Endothelial cell of umbilical vein (primary cell): ENCODE data around the gene SLC26A11. TPM values are rescaled to one million over a fixed set of nuclear protein-coding genes. Genes with fewer than 3 reads are reported as not detected.

Experiments
- BruUV-seq: library from RNA; stranded (reverse); fragments of 400-500 nt; replicated peaks from 2 replicates; lab custom pipeline; 2021; lab: Mats Ljungman, UMichigan
- CTCF ChIA-PET: fragments of 300-600, 350-600 bp; sonication (Branson Sonifier 250); formaldehyde crosslinking; loops from one replicate; lab custom pipeline; 2021; ENCODE audit warnings: antibody characterized with exemption, inconsistent platforms; lab: Charles Lee
- POLR2A ChIA-PET: fragments of 300-600, 350-600 bp; sonication (Branson Sonifier 250); formaldehyde crosslinking; loops from one replicate; lab custom pipeline; 2021; ENCODE audit warnings: antibody characterized with exemption, inconsistent platforms; lab: Charles Lee
- DNase-seq: peaks from one replicate; pipeline ENCODE4 v3.0.0-alpha.2; 2011; ENCODE audit warnings: low read depth, low spot score
- FAIRE-seq: peaks from 2 replicates; lab custom pipeline; 2011; peaks lifted over from hg19 to GRCh38; lab: Jason Lieb, UNC
- H2AFZ ChIP-seq: 2 replicates; pipeline ENCODE4 v1.6.0; 2012; ENCODE audit warnings: low read depth, low read length, control low read depth, inconsistent platforms
- H3K27ac ChIP-seq: 2 replicates; pipeline ENCODE4 v1.5.1; 2011; ENCODE audit warnings: low read depth, mild to moderate bottlenecking, control low read depth, low read length, moderate library complexity; ENCODE audit not compliant: insufficient read depth
- H3K27me3 ChIP-seq, 2 experiments: 2 replicates each; pipeline versions ENCODE4 v1.6.0 to v1.6.1; 2011; ENCODE audit warnings: low read length in 2 of 2, mixed read lengths in 1 of 2; ENCODE audit not compliant: control insufficient read depth in 2 of 2, insufficient read depth in 2 of 2
- H3K36me3 ChIP-seq, 2 experiments: 2 replicates in 1 of 2; 3 replicates in 1 of 2; pipeline ENCODE4 v1.5.1; 2011; ENCODE audit warnings: low read length in 2 of 2, mild to moderate bottlenecking in 1 of 2, moderate library complexity in 1 of 2; ENCODE audit not compliant: control insufficient read depth in 2 of 2, insufficient read depth in 2 of 2; ENCODE audit errors: extremely low read depth in 1 of 2
- H3K4me1 ChIP-seq: 3 replicates; pipeline ENCODE4 v1.5.1; 2011; ENCODE audit warnings: mild to moderate bottlenecking, low read length; ENCODE audit not compliant: control insufficient read depth, insufficient read depth; ENCODE audit errors: extremely low read depth
- H3K4me2 ChIP-seq: 2 replicates; pipeline ENCODE4 v1.6.1; 2011; ENCODE audit warnings: low read length, control low read depth, mixed read lengths; ENCODE audit not compliant: insufficient read depth
- H3K4me3 ChIP-seq, 3 experiments: fragments of 200-600 bp in 1 of 3; sonication (generic), shearing (Covaris generic) in 1 of 3; replicated peaks in 1 of 3; 2 replicates each; pipeline ENCODE4 v1.5.1; 2011 to 2016; ENCODE audit warnings: control low read depth in 3 of 3, low read length in 3 of 3, mild to moderate bottlenecking in 2 of 3, inconsistent platforms in 1 of 3, low read depth in 1 of 3, moderate library complexity in 1 of 3; ENCODE audit not compliant: insufficient read depth in 1 of 3
- H3K79me2 ChIP-seq: 2 replicates; pipeline ENCODE4 v1.6.0; 2012; ENCODE audit warnings: low read length, inconsistent platforms; ENCODE audit not compliant: control insufficient read depth, insufficient read depth
- H3K9ac ChIP-seq: replicated peaks from 2 replicates; pipeline ENCODE3; 2011; ENCODE audit warnings: low read length, control low read depth; ENCODE audit not compliant: insufficient read depth; ENCODE audit errors: extremely low read depth
- H3K9me1 ChIP-seq: replicated peaks from 3 replicates; pipeline ENCODE4 v1.6.0; 2011; ENCODE audit warnings: mild to moderate bottlenecking, low read length; ENCODE audit not compliant: control insufficient read depth, insufficient read depth; ENCODE audit errors: extremely low read depth
- H3K9me3 ChIP-seq: replicated peaks from 2 replicates; pipeline ENCODE4 v1.5.1; 2012; ENCODE audit warnings: low read length, inconsistent platforms; ENCODE audit not compliant: control insufficient read depth, insufficient read depth
- H4K20me1 ChIP-seq: replicated peaks from 2 replicates; pipeline ENCODE3; 2011; ENCODE audit warnings: mild to moderate bottlenecking, low read length; ENCODE audit not compliant: control insufficient read depth, insufficient read depth; ENCODE audit errors: extremely low read depth
- EZH2 ChIP-seq: IDR thresholded peaks from 2 replicates; pipeline ENCODE4 v1.6.1; 2012; ENCODE audit warnings: borderline replicate concordance, low read depth, mild to moderate bottlenecking, moderate library complexity, low read length, inconsistent platforms; ENCODE audit not compliant: severe bottlenecking
- GATA2 ChIP-seq: IDR thresholded peaks from 2 replicates; pipeline ENCODE4 v1.7.0; 2011; ENCODE audit warnings: low read depth, mild to moderate bottlenecking, moderate library complexity, mixed read lengths, low read length; ENCODE audit not compliant: insufficient read length, insufficient read depth
- JUN ChIP-seq: IDR thresholded peaks from 2 replicates; pipeline ENCODE4 v1.6.1; 2011; ENCODE audit warnings: borderline replicate concordance, low read depth; ENCODE audit not compliant: insufficient read length, insufficient read depth
- MYC ChIP-seq: IDR thresholded peaks from one replicate; pipeline ENCODE4 v1.6.1; 2011; ENCODE audit warnings: mild to moderate bottlenecking, low read depth, low read length
- dilution Hi-C: fragments of 300-500 bp; cut with MboI; formaldehyde crosslinking; loops from one replicate; pipeline ENCODE4 v1.15.0; 2019; ENCODE audit warnings: low sequenced_read_pairs; ENCODE audit not compliant: extremely low pct_ligation_motif_present
- intact Hi-C: fragments of 100-400 bp; cut with micrococcal nuclease; formaldehyde crosslinking; loops from one replicate; pipeline ENCODE4 v1.10.0; 2022
- polyA plus RNA-seq, 4 experiments: library from polyadenylated mRNA; depleted of rRNA in 3 of 4; stranded (reverse) in 3 of 4; unstranded in 1 of 4; fragments of >200 nt; gene quantifications; 2 replicates each; pipeline versions ENCODE4 v1.2.1 to v1.2.3, GENCODE V29; 2011 to 2012; ENCODE audit warnings: missing spikeins in 1 of 4
- total RNA-seq: library from RNA; stranded (reverse); gene quantifications from 2 replicates; pipeline ENCODE4 v1.2.3, GENCODE V29; 2021
- TF ChIP-seq, protein P1 (sequence below): IDR thresholded peaks from 2 replicates; pipeline ENCODE4 v1.6.1; 2011; ENCODE audit not compliant: insufficient read depth, insufficient read length
- TF ChIP-seq, protein P2 (sequence below), 2 donors: IDR thresholded peaks; 1 replicate in 1 of 2; 2 replicates in 1 of 2; pipeline ENCODE4 v1.5.1; 2011; ENCODE audit warnings: low read length in 2 of 2, mild to moderate bottlenecking in 2 of 2, moderate library complexity in 2 of 2, control low read depth in 1 of 2, inconsistent platforms in 1 of 2, low read depth in 1 of 2; ENCODE audit not compliant: insufficient read depth in 1 of 2; ENCODE audit errors: extremely low read depth in 1 of 2

The SLC26A11 gene
- total and polyA plus RNA-seq, 2 donors (not counting 3 experiments of a cell fraction or from before 2014, with no cell fraction given) = 25.2 to 33.0 TPM

DNA sequence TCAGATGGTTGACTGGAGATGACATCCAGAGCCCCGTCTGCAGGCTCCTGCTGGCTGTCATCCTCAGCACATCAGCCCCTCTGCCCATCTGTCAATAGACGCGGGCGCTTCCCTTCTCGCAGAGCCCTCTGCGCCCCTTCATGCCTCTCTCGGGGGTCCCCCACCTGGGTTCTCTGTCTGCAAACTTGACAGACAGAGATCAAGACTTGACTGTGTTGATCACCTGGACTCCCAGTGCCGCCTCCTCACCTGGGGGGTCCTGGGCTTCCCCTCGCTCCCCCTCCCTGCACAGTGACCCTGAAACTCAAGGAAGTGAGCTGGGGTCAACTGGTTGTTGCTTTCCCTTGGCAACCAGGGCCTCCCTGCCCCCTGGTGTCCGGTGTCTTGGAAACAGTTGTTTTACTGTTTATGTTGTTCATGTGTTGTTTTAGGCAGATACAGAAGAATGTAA lies 72.3 kb downstream of the SLC26A11 start:
- peaks cover 11 to 59% of the 10 kb centered on the region in 2 experiments for H3K36me3 ChIP-seq
- no peak overlapping the region for H3K9ac ChIP-seq
- CTCF ChIA-PET = interaction anchor here (0.8 to 5.5 kb wide), 2 partner anchors 96 to 105 kb away, joined by 3 to 32 read pairs; no protein-coding TSS in a partner anchor
- dilution Hi-C loops (no loop called here), intact Hi-C loops (no loop called here)
- no peak for FAIRE-seq
- H3K9me3 ChIP-seq = no peaks in the 10 kb centered on the region
- H3K27me3 ChIP-seq = no peaks in the 10 kb centered on the region
- DNase-seq = no peak
- no peaks in the 10 kb centered on the region for H3K79me2 ChIP-seq
- BruUV-seq = no TSS peak
- POLR2A ChIA-PET = no interaction called here
- TF ChIP-seq, protein P1, sequence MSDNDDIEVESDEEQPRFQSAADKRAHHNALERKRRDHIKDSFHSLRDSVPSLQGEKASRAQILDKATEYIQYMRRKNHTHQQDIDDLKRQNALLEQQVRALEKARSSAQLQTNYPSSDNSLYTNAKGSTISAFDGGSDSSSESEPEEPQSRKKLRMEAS = no peak
- TF ChIP-seq JUN (no peak), MYC (no peak), EZH2 (no peak), GATA2 (no peak)
- TF ChIP-seq, protein P2, sequence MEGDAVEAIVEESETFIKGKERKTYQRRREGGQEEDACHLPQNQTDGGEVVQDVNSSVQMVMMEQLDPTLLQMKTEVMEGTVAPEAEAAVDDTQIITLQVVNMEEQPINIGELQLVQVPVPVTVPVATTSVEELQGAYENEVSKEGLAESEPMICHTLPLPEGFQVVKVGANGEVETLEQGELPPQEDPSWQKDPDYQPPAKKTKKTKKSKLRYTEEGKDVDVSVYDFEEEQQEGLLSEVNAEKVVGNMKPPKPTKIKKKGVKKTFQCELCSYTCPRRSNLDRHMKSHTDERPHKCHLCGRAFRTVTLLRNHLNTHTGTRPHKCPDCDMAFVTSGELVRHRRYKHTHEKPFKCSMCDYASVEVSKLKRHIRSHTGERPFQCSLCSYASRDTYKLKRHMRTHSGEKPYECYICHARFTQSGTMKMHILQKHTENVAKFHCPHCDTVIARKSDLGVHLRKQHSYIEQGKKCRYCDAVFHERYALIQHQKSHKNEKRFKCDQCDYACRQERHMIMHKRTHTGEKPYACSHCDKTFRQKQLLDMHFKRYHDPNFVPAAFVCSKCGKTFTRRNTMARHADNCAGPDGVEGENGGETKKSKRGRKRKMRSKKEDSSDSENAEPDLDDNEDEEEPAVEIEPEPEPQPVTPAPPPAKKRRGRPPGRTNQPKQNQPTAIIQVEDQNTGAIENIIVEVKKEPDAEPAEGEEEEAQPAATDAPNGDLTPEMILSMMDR (IDR thresholded peaks at IDR 0.05; ENCODE audit: extremely low read depth in 1 of 2, insufficient read depth in 1 of 2, low read depth in 1 of 2, low read length in 2 of 2) = no peak
- no peaks in the 10 kb centered on the region for H3K9me1 ChIP-seq
- no peak overlapping the region for H3K4me3 ChIP-seq
- H4K20me1 ChIP-seq = no peaks in the 10 kb centered on the region
- no peak overlapping the region for H2AFZ ChIP-seq
- H3K4me1 ChIP-seq = no peaks in the 10 kb centered on the region
- H3K27ac ChIP-seq = no peak overlapping the region
- H3K4me2 ChIP-seq = no peak overlapping the region
